Neural crest cell (in vitro differentiated cells): Measurements from ENCODE around the gene SAMD14. TPM values are rescaled to one million over a fixed set of nuclear protein-coding genes. Genes with fewer than 3 reads are reported as not detected.

ENCODE experiments used
- DNase-seq: peaks from one replicate; pipeline ENCODE4 v3.0.0; 2021; ENCODE audit warnings: low read depth, mixed read lengths, low spot score
- H3K27ac Mint-ChIP-seq: one replicate; pipeline ENCODE4 v1.8.0; 2021; ENCODE audit warnings: mild to moderate bottlenecking, mixed read lengths; ENCODE audit not compliant: unreplicated experiment
- H3K27me3 Mint-ChIP-seq: 2 replicates; pipeline ENCODE4 v1.8.0; 2021; ENCODE audit warnings: low read depth, mild to moderate bottlenecking, mixed read lengths
- H3K36me3 Mint-ChIP-seq: 2 replicates; pipeline ENCODE4 v1.8.0; 2021; ENCODE audit warnings: low read depth, mild to moderate bottlenecking, mixed read lengths
- H3K4me1 Mint-ChIP-seq: 2 replicates; pipeline ENCODE4 v1.8.0; 2021; ENCODE audit warnings: mixed read lengths
- H3K4me3 Mint-ChIP-seq: one replicate; pipeline ENCODE4 v1.8.0; 2021; ENCODE audit warnings: mild to moderate bottlenecking, mixed read lengths
- H3K9me3 Mint-ChIP-seq: 2 replicates; pipeline ENCODE4 v1.8.0; 2021; ENCODE audit warnings: mixed read lengths
- total RNA-seq: library from RNA; stranded (reverse); gene quantifications from 2 replicates; pipeline ENCODE4 v1.2.1, GENCODE V29; 2021
- TF ChIP-seq, protein P1 (sequence below): fragments of 200-600 bp; sonication (generic); conservative IDR thresholded peaks from 2 replicates; pipeline ENCODE4 v1.5.0; 2021; ENCODE audit warnings: antibody characterized with exemption, mild to moderate bottlenecking

Gene SAMD14
- total RNA-seq, 1 donor from 2014 or later, result 28.7 TPM

DNA sequence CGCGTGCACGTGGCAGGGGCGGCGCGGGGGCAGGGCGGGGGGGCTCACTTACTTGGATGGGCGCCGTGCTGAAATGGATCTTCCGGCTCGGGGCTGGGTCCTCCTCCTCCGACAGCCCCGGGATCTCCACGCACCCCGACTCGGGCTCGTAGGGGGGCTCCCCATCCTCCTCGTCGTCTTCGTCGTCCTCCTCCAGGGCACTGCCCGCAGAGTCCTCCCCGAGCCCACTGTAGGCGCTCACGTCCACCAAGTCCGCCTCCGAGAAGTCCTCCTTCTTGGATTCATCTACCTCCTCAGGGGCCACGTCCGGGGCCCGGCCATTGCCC, 19.1 kb upstream of the SAMD14 start:
- no peaks in the 10 kb centered on the region for H3K27me3 Mint-ChIP-seq
- TF ChIP-seq, protein P1, sequence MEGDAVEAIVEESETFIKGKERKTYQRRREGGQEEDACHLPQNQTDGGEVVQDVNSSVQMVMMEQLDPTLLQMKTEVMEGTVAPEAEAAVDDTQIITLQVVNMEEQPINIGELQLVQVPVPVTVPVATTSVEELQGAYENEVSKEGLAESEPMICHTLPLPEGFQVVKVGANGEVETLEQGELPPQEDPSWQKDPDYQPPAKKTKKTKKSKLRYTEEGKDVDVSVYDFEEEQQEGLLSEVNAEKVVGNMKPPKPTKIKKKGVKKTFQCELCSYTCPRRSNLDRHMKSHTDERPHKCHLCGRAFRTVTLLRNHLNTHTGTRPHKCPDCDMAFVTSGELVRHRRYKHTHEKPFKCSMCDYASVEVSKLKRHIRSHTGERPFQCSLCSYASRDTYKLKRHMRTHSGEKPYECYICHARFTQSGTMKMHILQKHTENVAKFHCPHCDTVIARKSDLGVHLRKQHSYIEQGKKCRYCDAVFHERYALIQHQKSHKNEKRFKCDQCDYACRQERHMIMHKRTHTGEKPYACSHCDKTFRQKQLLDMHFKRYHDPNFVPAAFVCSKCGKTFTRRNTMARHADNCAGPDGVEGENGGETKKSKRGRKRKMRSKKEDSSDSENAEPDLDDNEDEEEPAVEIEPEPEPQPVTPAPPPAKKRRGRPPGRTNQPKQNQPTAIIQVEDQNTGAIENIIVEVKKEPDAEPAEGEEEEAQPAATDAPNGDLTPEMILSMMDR, result no peak
- no peak overlapping the region for H3K27ac Mint-ChIP-seq
- peak overlapping the region; percentile 89 for H3K4me3 Mint-ChIP-seq
- H3K4me1 Mint-ChIP-seq, result peaks cover 47% of the 10 kb centered on the region
- no peak for DNase-seq
- H3K9me3 Mint-ChIP-seq, result no peaks in the 10 kb centered on the region
- peaks cover 3% of the 10 kb centered on the region for H3K36me3 Mint-ChIP-seq

DNA sequence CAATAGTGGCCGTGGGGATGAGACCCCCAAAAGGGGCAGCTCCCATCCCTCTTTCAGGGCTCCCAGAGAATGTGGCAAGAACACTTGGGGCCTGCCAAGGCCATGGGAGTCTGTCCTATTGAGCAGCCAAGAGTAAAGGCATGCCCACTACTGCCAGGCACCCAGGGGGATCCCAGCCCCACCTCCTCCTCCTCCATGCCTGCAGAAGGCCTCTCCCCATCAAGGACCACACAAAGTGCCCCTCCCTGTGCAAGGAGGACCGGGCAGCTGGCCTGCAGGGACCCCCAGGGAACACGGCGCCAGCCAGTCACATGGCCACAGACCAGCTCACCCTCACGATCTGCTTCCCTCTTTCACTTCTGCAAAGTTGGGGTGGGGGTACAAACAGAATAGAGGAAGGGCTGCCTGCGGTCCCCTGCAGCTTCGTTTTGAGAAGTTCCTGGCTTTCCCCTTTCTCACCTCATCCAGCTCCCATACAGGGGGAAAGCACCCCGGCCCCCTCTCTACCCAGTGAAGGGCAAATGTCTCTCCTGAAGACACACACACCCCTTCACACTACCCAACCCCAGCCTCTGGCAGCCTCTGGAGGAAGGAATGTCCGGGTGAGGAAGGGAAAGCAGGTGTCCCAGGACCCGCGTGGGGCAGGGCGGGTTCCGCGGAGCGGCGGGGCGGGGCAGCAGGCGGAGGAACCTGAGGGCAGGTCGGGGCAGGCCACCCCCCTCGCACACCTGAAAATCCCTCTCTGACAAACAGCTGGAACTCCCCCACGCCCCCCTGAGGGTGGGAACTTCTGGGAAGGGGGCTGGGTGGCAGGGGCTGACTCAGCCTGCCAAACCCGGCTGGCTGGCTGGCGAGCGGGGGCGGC, 18.5 kb upstream of the SAMD14 start:
- DNase-seq, result no peak
- Mint-ChIP-seq H3K4me3 (peak overlapping the region; percentile 91), H3K36me3 (peaks cover 3% of the 10 kb centered on the region), H3K27ac (peak overlapping the region; percentile 96), H3K27me3 (no peaks in the 10 kb centered on the region), H3K9me3 (no peaks in the 10 kb centered on the region), H3K4me1 (peaks cover 47% of the 10 kb centered on the region)
- TF ChIP-seq, protein P1, result peak; percentile 48

DNA sequence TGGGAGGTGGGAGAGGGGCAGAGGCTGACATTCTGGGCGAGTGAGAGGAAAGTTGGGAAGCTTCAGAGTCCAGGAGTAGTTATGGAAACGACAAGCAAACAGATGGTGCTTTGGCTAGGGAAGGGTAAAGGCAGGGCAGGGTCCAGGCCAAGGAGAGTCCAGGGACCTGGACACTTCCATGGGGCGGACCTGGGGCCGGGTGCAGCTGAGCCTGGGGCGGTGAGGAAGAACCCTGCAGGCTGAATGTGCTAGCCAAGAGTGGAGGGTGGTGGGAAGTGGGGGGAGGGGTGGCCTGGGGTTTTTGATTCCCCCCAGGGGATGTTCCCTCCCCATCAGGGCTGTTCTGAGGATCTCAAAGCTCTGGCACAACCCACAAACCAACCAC, 17.9 kb upstream of the SAMD14 start:
- DNase-seq, result no peak
- no peak overlapping the region for H3K27ac Mint-ChIP-seq
- H3K4me1 Mint-ChIP-seq, result peaks cover 50% of the 10 kb centered on the region
- H3K27me3 Mint-ChIP-seq, result no peaks in the 10 kb centered on the region
- TF ChIP-seq, protein P1, result no peak
- peaks cover 7% of the 10 kb centered on the region for H3K36me3 Mint-ChIP-seq
- H3K9me3 Mint-ChIP-seq, result no peaks in the 10 kb centered on the region
- H3K4me3 Mint-ChIP-seq, result peak overlapping the region; percentile 91

DNA sequence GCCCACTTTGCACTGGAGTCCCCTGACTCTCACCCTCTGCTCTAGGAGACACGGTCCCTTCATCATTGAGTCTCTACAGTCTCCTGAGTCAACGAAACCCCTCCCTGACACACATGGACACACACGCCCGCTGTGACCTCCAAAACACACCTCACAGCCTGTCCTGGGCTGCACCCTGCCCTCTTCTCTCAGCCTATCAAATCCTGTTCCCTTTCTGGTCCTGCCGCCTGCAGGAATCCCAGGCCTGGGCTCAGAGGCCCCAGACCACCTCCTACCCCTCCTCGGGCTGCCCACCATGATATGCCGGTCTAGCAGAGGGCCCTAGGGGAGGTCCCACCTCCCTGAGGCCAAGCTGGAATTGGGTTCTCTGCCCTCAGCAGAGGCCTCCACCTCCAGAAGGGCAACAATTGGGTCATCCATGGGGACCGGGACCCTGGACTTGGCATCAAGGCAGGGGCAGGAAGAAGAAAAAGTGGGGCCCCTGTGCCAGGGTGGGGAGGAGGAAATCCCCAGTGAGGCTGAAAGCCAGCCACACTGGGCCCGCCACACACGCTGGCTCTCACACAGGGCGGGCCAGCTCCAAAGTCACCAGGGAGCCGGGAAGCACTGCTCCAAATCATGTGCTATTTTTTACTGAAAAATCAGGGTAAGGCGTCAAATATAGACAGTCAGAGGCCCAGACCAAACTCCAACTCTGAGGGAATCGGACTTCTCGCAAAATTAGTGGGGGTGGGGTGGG, 17.1 kb upstream of the SAMD14 start:
- DNase-seq, result no peak
- H3K4me3 Mint-ChIP-seq, result peak overlapping the region; percentile 88
- H3K27me3 Mint-ChIP-seq, result no peaks in the 10 kb centered on the region
- H3K9me3 Mint-ChIP-seq, result no peaks in the 10 kb centered on the region
- peaks cover 9% of the 10 kb centered on the region for H3K36me3 Mint-ChIP-seq
- peaks cover 48% of the 10 kb centered on the region for H3K4me1 Mint-ChIP-seq
- H3K27ac Mint-ChIP-seq, result peak overlapping the region; percentile 50
- TF ChIP-seq, protein P1, result no peak

DNA sequence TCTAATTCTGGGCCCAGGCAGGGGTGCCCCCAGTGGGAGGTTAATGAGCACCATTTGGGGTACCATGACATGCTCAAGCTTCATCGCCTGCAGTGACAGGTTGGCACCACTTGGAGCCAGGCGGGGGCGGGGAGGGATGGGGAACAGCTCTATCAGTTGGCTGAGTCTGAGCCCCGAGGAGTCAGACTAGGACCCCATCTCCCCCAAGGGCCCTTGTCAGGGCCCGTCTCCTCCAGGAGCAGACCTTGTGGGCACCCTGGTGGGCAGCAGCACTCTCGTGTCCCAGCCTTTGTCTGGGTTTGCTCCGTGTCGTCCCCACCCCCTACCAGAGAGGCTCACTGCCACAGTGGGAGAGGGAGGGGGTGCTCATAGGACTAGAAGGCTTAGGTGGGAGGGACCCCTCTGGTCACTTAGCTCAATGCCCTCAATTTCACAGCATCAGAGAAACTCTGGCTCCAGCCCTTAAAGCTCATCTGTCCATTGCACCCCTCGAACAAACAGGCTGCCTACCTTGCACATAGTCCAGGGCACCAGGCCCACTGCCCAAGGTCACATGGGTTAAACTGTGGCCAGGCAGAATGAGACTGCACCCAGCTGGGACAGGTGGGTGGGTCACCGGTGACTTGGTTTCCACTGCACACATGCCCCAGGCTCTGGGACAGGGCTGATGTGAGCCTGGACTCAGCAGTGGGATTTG, 16.4 kb upstream of the SAMD14 start:
- no peak overlapping the region for H3K27ac Mint-ChIP-seq
- H3K9me3 Mint-ChIP-seq, result no peaks in the 10 kb centered on the region
- peaks cover 42% of the 10 kb centered on the region for H3K4me1 Mint-ChIP-seq
- no peaks in the 10 kb centered on the region for H3K27me3 Mint-ChIP-seq
- TF ChIP-seq, protein P1, result no peak
- peak overlapping the region; percentile 88 for H3K4me3 Mint-ChIP-seq
- peaks cover 13% of the 10 kb centered on the region for H3K36me3 Mint-ChIP-seq
- DNase-seq, result no peak
